ENCODE results near the gene NHERF2.

The NHERF2 gene

GRCh38 chr16:1992704-1993317, 33.9 kb upstream of the NHERF2 start:
- Histone ChIP-seq H3K4me1 (ENCODE audit: control insufficient read depth, insufficient read depth, low read length) (peaks cover 3% of the 10 kb centered on the region), H3K4me3 (ENCODE audit: low read length) (no peak overlapping the region), H3K27ac (ENCODE audit: low read depth, low read length) (no peak overlapping the region), H3K9ac (ENCODE audit: low read length) (no peak overlapping the region), H3K27me3 (ENCODE audit: control insufficient read depth, insufficient read depth, low read length) (peaks cover 24% of the 10 kb centered on the region), H3K36me3 (ENCODE audit: control insufficient read depth, insufficient read depth, low read length) (no peaks in the 10 kb centered on the region)

- no peak overlapping the region for H3K4me3 ChIP-seq (ENCODE audit: low read length)
- H3K36me3 ChIP-seq (ENCODE audit: control insufficient read depth, insufficient read depth, low read length): peaks cover 3% of the 10 kb centered on the region
- no peak overlapping the region for H3K9ac ChIP-seq (ENCODE audit: low read length)
- H3K4me1 ChIP-seq (ENCODE audit: control insufficient read depth, insufficient read depth, low read length): peaks cover 5% of the 10 kb centered on the region
- peaks cover 22% of the 10 kb centered on the region for H3K27me3 ChIP-seq (ENCODE audit: control insufficient read depth, insufficient read depth, low read length)
- H3K27ac ChIP-seq (ENCODE audit: low read depth, low read length): no peak overlapping the region
Observed at GRCh38 chr16:1993731-1994131, 33.0 kb upstream of the NHERF2 start.

GRCh38 chr16:1997494-1998359, 29.0 kb upstream of the NHERF2 start:
- Histone ChIP-seq H3K9ac (ENCODE audit: low read length) (no peak overlapping the region), H3K27ac (ENCODE audit: low read depth, low read length) (peak overlapping the region; percentile 47), H3K27me3 (ENCODE audit: control insufficient read depth, insufficient read depth, low read length) (no peaks in the 10 kb centered on the region), H3K4me3 (ENCODE audit: low read length) (no peak overlapping the region), H3K36me3 (ENCODE audit: control insufficient read depth, insufficient read depth, low read length) (peaks cover 24% of the 10 kb centered on the region), H3K4me1 (ENCODE audit: control insufficient read depth, insufficient read depth, low read length) (peaks cover 5% of the 10 kb centered on the region)

- H3K36me3 ChIP-seq (ENCODE audit: control insufficient read depth, insufficient read depth, low read length): peaks cover 29% of the 10 kb centered on the region
- H3K4me1 ChIP-seq (ENCODE audit: control insufficient read depth, insufficient read depth, low read length): peaks cover 5% of the 10 kb centered on the region
- H3K9ac ChIP-seq (ENCODE audit: low read length): no peak overlapping the region
- H3K27me3 ChIP-seq (ENCODE audit: control insufficient read depth, insufficient read depth, low read length): no peaks in the 10 kb centered on the region
- H3K27ac ChIP-seq (ENCODE audit: low read depth, low read length): no peak overlapping the region
- H3K4me3 ChIP-seq (ENCODE audit: low read length): no peak overlapping the region
Observed at GRCh38 chr16:1998360-1998835, 28.3 kb upstream of the NHERF2 start.

- H3K4me1 ChIP-seq (ENCODE audit: control insufficient read depth, insufficient read depth, low read length): peaks cover 8% of the 10 kb centered on the region
- no peak overlapping the region for H3K4me3 ChIP-seq (ENCODE audit: low read length)
- H3K9ac ChIP-seq (ENCODE audit: low read length): no peak overlapping the region
- peaks cover 30% of the 10 kb centered on the region for H3K36me3 ChIP-seq (ENCODE audit: control insufficient read depth, insufficient read depth, low read length)
- no peak overlapping the region for H3K27ac ChIP-seq (ENCODE audit: low read depth, low read length)
- no peaks in the 10 kb centered on the region for H3K27me3 ChIP-seq (ENCODE audit: control insufficient read depth, insufficient read depth, low read length)
Observed at GRCh38 chr16:1998852-1999801, 27.6 kb upstream of the NHERF2 start.

GRCh38 chr16:1999866-2000514, 26.7 kb upstream of the NHERF2 start:
- H3K4me1 ChIP-seq (ENCODE audit: control insufficient read depth, insufficient read depth, low read length): peaks cover 13% of the 10 kb centered on the region
- H3K27me3 ChIP-seq (ENCODE audit: control insufficient read depth, insufficient read depth, low read length): no peaks in the 10 kb centered on the region
- H3K36me3 ChIP-seq (ENCODE audit: control insufficient read depth, insufficient read depth, low read length): peaks cover 30% of the 10 kb centered on the region
- no peak overlapping the region for H3K4me3 ChIP-seq (ENCODE audit: low read length)
- no peak overlapping the region for H3K27ac ChIP-seq (ENCODE audit: low read depth, low read length)
- no peak overlapping the region for H3K9ac ChIP-seq (ENCODE audit: low read length)

GRCh38 chr16:2001035-2001434, 25.7 kb upstream of the NHERF2 start:
- H3K36me3 ChIP-seq (ENCODE audit: control insufficient read depth, insufficient read depth, low read length): peaks cover 30% of the 10 kb centered on the region
- no peaks in the 10 kb centered on the region for H3K27me3 ChIP-seq (ENCODE audit: control insufficient read depth, insufficient read depth, low read length)
- peaks cover 14% of the 10 kb centered on the region for H3K4me1 ChIP-seq (ENCODE audit: control insufficient read depth, insufficient read depth, low read length)
- H3K9ac ChIP-seq (ENCODE audit: low read length): no peak overlapping the region
- no peak overlapping the region for H3K4me3 ChIP-seq (ENCODE audit: low read length)
- H3K27ac ChIP-seq (ENCODE audit: low read depth, low read length): no peak overlapping the region

GRCh38 chr16:2001456-2002355, 25.0 kb upstream of the NHERF2 start:
- H3K4me1 ChIP-seq (ENCODE audit: control insufficient read depth, insufficient read depth, low read length): peaks cover 14% of the 10 kb centered on the region
- H3K9ac ChIP-seq (ENCODE audit: low read length): no peak overlapping the region
- H3K27me3 ChIP-seq (ENCODE audit: control insufficient read depth, insufficient read depth, low read length): no peaks in the 10 kb centered on the region
- no peak overlapping the region for H3K27ac ChIP-seq (ENCODE audit: low read depth, low read length)
- peaks cover 30% of the 10 kb centered on the region for H3K36me3 ChIP-seq (ENCODE audit: control insufficient read depth, insufficient read depth, low read length)
- H3K4me3 ChIP-seq (ENCODE audit: low read length): no peak overlapping the region

- H3K27ac ChIP-seq (ENCODE audit: low read depth, low read length): no peak overlapping the region
- H3K4me1 ChIP-seq (ENCODE audit: control insufficient read depth, insufficient read depth, low read length): peaks cover 13% of the 10 kb centered on the region
- H3K4me3 ChIP-seq (ENCODE audit: low read length): no peak overlapping the region
- peaks cover 31% of the 10 kb centered on the region for H3K36me3 ChIP-seq (ENCODE audit: control insufficient read depth, insufficient read depth, low read length)
- H3K27me3 ChIP-seq (ENCODE audit: control insufficient read depth, insufficient read depth, low read length): no peaks in the 10 kb centered on the region
- no peak overlapping the region for H3K9ac ChIP-seq (ENCODE audit: low read length)
Observed at GRCh38 chr16:2002406-2003230, 24.1 kb upstream of the NHERF2 start.

- H3K27ac ChIP-seq (ENCODE audit: low read depth, low read length): no peak overlapping the region
- H3K36me3 ChIP-seq (ENCODE audit: control insufficient read depth, insufficient read depth, low read length): peaks cover 30% of the 10 kb centered on the region
- H3K27me3 ChIP-seq (ENCODE audit: control insufficient read depth, insufficient read depth, low read length): no peaks in the 10 kb centered on the region
- peaks cover 18% of the 10 kb centered on the region for H3K4me1 ChIP-seq (ENCODE audit: control insufficient read depth, insufficient read depth, low read length)
- H3K9ac ChIP-seq (ENCODE audit: low read length): no peak overlapping the region
- H3K4me3 ChIP-seq (ENCODE audit: low read length): no peak overlapping the region
Observed at GRCh38 chr16:2003231-2003826, 23.4 kb upstream of the NHERF2 start.

Measured in rectal smooth muscle tissue (tissue), 1 donor.